HepG2 (cell line): ENCODE results near the gene LCMT2. TPM values are rescaled to one million over a fixed set of nuclear protein-coding genes. Genes with fewer than 3 reads are reported as not detected.
A peak's percentile ranks its signal among the peaks of the same experiment; 100 is the strongest.

ENCODE experiments used
- BCL3 ChIP-seq: sonication (generic); formaldehyde crosslinking; IDR thresholded peaks from 2 replicates; pipeline ENCODE4 v1.5.1; 2020; ENCODE audit warnings: mild to moderate bottlenecking, missing genetic modification reagents, moderate library complexity
- HNRNPK ChIP-seq: fragments of 200-400 bp; formaldehyde crosslinking; IDR thresholded peaks from 2 replicates; pipeline ENCODE4 v1.6.1; 2018; ENCODE audit warnings: low read length, low read depth, moderate library complexity, mild to moderate bottlenecking; ENCODE audit not compliant: poor library complexity, severe bottlenecking
- IKZF5 ChIP-seq: IDR thresholded peaks from 2 replicates; pipeline ENCODE4 v1.6.1; 2018; ENCODE audit warnings: missing genetic modification reagents, mild to moderate bottlenecking, missing compliant biosample characterization
- KLF11 ChIP-seq: IDR thresholded peaks from 2 replicates; pipeline ENCODE4 v1.6.1; 2016; ENCODE audit warnings: missing compliant biosample characterization
- KLF6 ChIP-seq: IDR thresholded peaks from 2 replicates; pipeline ENCODE4 v1.8.0; 2016; ENCODE audit warnings: missing biosample characterization, missing genetic modification reagents
- MXD4 ChIP-seq: IDR thresholded peaks from 2 replicates; pipeline ENCODE4 v1.6.1; 2016; ENCODE audit warnings: mild to moderate bottlenecking, missing biosample characterization, missing genetic modification reagents
- SIN3B ChIP-seq: fragments of 150-350 bp; IDR thresholded peaks from 2 replicates; pipeline ENCODE4 v1.6.1; 2014; ENCODE audit warnings: low read length
- ZBTB8A ChIP-seq: sonication (generic); formaldehyde crosslinking; IDR thresholded peaks from 2 replicates; pipeline ENCODE4 v1.4.0; 2020; ENCODE audit warnings: mild to moderate bottlenecking, low read depth, missing genetic modification reagents, borderline replicate concordance
- ZEB1 ChIP-seq: IDR thresholded peaks from 2 replicates; pipeline ENCODE4 v1.6.1; 2012; ENCODE audit warnings: mild to moderate bottlenecking, low read depth, inconsistent platforms; ENCODE audit not compliant: insufficient replicate concordance
- ZNF33A ChIP-seq: sonication (generic); formaldehyde crosslinking; IDR thresholded peaks from 2 replicates; pipeline ENCODE4 v1.5.1; 2020; ENCODE audit warnings: missing genetic modification reagents, mild to moderate bottlenecking, moderate library complexity, borderline replicate concordance
- ZNF576 ChIP-seq: sonication (generic); formaldehyde crosslinking; IDR thresholded peaks from 2 replicates; pipeline ENCODE4 v1.4.0; 2020; ENCODE audit warnings: mild to moderate bottlenecking, missing genetic modification reagents
- ZNF577 ChIP-seq: sonication (generic); formaldehyde crosslinking; IDR thresholded peaks from 2 replicates; pipeline ENCODE4 v1.4.0; 2020; ENCODE audit warnings: mild to moderate bottlenecking, low read depth, missing genetic modification reagents, borderline replicate concordance
- ZNF773 ChIP-seq: sonication (generic); formaldehyde crosslinking; IDR thresholded peaks from 2 replicates; pipeline ENCODE4 v1.4.0; 2020; ENCODE audit warnings: missing genetic modification reagents, borderline replicate concordance
- ZNF800 ChIP-seq: sonication (generic); formaldehyde crosslinking; IDR thresholded peaks from 2 replicates; pipeline ENCODE4 v1.4.0; 2020; ENCODE audit warnings: missing genetic modification reagents
- ZSCAN9 ChIP-seq: IDR thresholded peaks from 2 replicates; pipeline ENCODE4 v1.6.1; 2016; ENCODE audit warnings: borderline replicate concordance
- polyA plus RNA-seq, 8 experiments: library from polyadenylated mRNA; depleted of rRNA in 3 of 8; stranded (reverse) in 7 of 8; unstranded in 1 of 8; fragments of >200 nt; fragmentation: Illumina TruSeq in 4 of 8; extraction: Trizol in 4 of 8; gene quantifications; 2 replicates each; pipeline versions ENCODE4 v1.2.1 to v1.2.3, GENCODE V29; 2011 to 2016; ENCODE audit warnings: low read depth in 4 of 8, missing spikeins in 1 of 8, mixed read lengths in 1 of 8; ENCODE audit not compliant: insufficient read depth in 1 of 8
- total RNA-seq, 5 experiments: library from RNA; depleted of rRNA; stranded (reverse); fragments of >200 nt; fragmentation: Illumina TruSeq; extraction: Trizol; gene quantifications; 2 replicates each; pipeline ENCODE4 v1.2.3, GENCODE V29; 2016; ENCODE audit warnings: low read depth in 1 of 5
- TF ChIP-seq, protein P1 (sequence below): sonication (generic); formaldehyde crosslinking; IDR thresholded peaks from 2 replicates; pipeline ENCODE4 v1.9.0; 2021; ENCODE audit warnings: mild to moderate bottlenecking, missing genetic modification reagents

Gene LCMT2
- total and polyA plus RNA-seq, 2 of the 13 experiments (the other 11 are each of a cell fraction or from before 2014, with no cell fraction given) = 6.9 to 9.1 TPM

GRCh38 chr15:43370975-43371974 is 40.9 kb upstream of the LCMT2 start, which contains the start of the genes TUBGCP4 and ZSCAN29 (continued):
- no peak for TF ChIP-seq ZNF800
- TF ChIP-seq KLF6 (CRISPR knock-in tag) = 0 out of 2 replicates have a peak, but pooled peaks have one; percentile 28
- no peak; the same call in 1 of the 2 replicates for TF ChIP-seq ZSCAN9 (CRISPR knock-in tag)
- TF ChIP-seq ZNF576 (CRISPR knock-in tag) = peak; percentile 80
- TF ChIP-seq ZNF33A (CRISPR knock-in tag) = peak; percentile 92; the same call in 1 of the 2 replicates
- TF ChIP-seq HNRNPK = no peak
- no peak for TF ChIP-seq ZNF577 (CRISPR knock-in tag)
- peak; percentile 41 for TF ChIP-seq ZEB1
- no peak for TF ChIP-seq ZBTB8A
- TF ChIP-seq, protein P1, sequence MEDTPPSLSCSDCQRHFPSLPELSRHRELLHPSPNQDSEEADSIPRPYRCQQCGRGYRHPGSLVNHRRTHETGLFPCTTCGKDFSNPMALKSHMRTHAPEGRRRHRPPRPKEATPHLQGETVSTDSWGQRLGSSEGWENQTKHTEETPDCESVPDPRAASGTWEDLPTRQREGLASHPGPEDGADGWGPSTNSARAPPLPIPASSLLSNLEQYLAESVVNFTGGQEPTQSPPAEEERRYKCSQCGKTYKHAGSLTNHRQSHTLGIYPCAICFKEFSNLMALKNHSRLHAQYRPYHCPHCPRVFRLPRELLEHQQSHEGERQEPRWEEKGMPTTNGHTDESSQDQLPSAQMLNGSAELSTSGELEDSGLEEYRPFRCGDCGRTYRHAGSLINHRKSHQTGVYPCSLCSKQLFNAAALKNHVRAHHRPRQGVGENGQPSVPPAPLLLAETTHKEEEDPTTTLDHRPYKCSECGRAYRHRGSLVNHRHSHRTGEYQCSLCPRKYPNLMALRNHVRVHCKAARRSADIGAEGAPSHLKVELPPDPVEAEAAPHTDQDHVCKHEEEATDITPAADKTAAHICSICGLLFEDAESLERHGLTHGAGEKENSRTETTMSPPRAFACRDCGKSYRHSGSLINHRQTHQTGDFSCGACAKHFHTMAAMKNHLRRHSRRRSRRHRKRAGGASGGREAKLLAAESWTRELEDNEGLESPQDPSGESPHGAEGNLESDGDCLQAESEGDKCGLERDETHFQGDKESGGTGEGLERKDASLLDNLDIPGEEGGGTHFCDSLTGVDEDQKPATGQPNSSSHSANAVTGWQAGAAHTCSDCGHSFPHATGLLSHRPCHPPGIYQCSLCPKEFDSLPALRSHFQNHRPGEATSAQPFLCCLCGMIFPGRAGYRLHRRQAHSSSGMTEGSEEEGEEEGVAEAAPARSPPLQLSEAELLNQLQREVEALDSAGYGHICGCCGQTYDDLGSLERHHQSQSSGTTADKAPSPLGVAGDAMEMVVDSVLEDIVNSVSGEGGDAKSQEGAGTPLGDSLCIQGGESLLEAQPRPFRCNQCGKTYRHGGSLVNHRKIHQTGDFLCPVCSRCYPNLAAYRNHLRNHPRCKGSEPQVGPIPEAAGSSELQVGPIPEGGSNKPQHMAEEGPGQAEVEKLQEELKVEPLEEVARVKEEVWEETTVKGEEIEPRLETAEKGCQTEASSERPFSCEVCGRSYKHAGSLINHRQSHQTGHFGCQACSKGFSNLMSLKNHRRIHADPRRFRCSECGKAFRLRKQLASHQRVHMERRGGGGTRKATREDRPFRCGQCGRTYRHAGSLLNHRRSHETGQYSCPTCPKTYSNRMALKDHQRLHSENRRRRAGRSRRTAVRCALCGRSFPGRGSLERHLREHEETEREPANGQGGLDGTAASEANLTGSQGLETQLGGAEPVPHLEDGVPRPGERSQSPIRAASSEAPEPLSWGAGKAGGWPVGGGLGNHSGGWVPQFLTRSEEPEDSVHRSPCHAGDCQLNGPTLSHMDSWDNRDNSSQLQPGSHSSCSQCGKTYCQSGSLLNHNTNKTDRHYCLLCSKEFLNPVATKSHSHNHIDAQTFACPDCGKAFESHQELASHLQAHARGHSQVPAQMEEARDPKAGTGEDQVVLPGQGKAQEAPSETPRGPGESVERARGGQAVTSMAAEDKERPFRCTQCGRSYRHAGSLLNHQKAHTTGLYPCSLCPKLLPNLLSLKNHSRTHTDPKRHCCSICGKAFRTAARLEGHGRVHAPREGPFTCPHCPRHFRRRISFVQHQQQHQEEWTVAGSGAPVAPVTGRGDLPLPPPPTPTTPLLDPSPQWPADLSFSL = no peak
- peak; percentile 74 for TF ChIP-seq BCL3 (CRISPR knock-in tag)
- peak; percentile 55; the same call in 1 of the 2 replicates for TF ChIP-seq KLF11 (CRISPR knock-in tag)
- TF ChIP-seq MXD4 (CRISPR knock-in tag) = peak; percentile 76; the same call in 1 of the 2 replicates
- TF ChIP-seq IKZF5 (CRISPR knock-in tag) = 0 out of 2 replicates have a peak, but pooled peaks have one; percentile 56
- no peak for TF ChIP-seq SIN3B
- TF ChIP-seq ZNF773 (CRISPR knock-in tag) = no peak
